Measurements from ENCODE around the gene PTPRN2.
A peak's percentile ranks its signal among the peaks of the same experiment; 100 is the strongest.

PTPRN2 gene

DNA sequence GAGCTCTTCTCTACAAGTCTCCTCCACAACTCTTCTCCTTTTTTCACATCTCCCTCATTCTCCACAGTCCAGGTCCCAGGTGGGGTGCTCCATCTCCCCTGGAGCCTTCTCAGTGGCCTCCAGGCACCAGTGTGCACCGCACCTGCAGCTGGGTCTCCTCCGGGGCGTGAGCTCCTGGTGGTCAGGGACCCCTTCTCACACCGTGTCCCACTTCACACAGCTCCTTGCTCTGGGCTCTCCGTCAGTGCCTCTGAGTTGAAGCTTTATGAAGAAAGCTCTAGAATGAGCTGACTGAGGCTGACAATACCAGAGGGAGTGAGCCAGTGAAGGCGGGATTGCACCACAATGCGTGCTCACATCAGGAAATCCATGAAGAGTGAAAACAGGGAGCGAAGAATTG, 960.6 kb downstream of the PTPRN2 start:
- DNase-seq: no peak

- DNase-seq: peak; percentile 9
These were observed 961.5 kb downstream of the PTPRN2 start for GRCh38 chr7:157625973-157626742.

GRCh38 chr7:157623556-157623955, 964.1 kb downstream of the PTPRN2 start:
- DNase-seq: no peak

GRCh38 chr7:157622408-157623205, 965.0 kb downstream of the PTPRN2 start:
- DNase-seq: no peak

DNA sequence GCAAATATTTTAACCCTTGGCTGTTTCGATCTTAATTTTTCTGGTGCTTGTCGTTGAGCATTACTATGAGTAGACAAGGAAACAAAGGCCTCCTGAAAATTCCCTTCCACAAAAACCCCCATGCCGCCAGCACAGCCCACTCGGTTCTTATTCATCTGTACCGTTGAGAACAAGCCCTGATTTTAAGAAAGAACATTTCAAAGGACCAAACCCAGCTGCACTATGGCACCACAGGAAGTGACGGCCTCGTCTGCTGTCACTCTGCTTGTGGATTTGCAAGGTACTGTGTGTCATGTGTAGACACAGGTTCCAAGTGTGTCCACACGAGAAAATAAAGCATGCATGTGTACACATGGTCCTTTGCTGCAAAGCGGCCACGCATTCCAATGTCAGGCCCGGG, 965.6 kb downstream of the PTPRN2 start:
- no peak for DNase-seq

DNA sequence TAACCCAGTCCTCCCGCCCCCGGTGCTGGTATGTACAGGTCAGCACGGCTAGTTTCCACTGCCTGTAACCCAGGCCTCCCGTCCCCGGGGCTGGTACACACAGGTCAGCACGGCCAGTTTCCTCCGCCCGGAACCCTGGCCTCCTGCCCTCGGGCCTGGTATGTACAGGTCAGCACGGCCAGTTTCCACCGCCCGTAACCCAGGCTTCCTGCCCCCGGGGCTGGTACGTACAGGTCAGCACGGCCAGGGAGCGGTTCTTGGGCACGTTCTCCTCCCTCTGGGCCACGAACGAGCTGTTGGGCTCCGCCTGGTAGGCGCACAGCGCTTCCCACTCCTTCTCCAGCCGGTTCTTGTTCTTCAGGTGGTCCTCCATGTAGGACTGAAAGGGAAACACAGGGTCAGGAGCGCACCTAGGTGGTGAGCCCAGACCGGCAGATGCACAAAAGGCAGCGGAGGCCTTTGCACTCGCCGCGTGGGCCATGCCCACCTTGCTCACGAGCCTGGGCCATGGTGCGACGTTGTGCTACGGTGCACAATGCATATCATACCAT, 966.4 kb downstream of the PTPRN2 start:
- DNase-seq: no peak

GRCh38 chr7:157620616-157621015, 967.0 kb downstream of the PTPRN2 start:
- DNase-seq: no peak

DNA sequence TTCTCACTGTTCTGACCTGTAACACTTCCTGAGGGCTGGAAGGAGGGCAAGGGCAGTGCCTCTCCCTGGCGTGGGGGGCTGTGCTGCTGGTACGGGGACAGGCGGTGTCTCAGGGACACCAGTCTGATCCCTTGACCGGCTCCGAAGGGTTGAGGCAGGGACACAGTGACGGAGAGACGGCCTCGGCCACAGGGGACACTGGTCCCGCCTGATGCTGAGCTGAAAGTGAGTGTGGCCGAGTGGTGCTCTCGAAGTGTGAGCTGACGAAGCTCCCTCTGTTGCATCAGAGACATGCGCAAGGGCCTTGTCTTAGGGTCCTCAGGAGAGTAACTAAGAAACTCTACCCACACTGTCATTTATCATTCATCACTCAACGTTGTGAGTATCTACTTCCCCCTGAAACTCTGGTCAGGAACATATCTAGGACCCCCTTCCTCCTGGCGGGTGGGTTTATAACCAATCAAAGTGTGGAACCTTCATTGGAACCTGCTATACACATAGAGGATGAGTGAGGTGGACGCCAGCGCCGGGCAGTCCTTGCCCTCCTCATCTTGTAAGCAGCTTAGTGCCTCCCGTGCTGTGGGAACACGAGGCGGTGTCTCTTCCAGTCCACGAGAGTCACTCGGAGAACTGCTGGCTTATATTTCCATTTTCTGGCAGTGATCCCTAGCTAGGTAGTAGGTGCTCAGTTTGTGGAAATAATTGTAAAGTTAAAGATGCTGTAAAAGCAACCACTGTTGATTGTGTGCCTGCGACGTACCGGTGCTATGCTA, 967.7 kb downstream of the PTPRN2 start:
- no peak for DNase-seq

- DNase-seq: no peak
These were observed 968.6 kb downstream of the PTPRN2 start for GRCh38 chr7:157618823-157619606.

- no peak for DNase-seq
These were observed 969.4 kb downstream of the PTPRN2 start for GRCh38 chr7:157618091-157618726.

GRCh38 chr7:157617401-157617800, 970.2 kb downstream of the PTPRN2 start:
- no peak for DNase-seq

DNA sequence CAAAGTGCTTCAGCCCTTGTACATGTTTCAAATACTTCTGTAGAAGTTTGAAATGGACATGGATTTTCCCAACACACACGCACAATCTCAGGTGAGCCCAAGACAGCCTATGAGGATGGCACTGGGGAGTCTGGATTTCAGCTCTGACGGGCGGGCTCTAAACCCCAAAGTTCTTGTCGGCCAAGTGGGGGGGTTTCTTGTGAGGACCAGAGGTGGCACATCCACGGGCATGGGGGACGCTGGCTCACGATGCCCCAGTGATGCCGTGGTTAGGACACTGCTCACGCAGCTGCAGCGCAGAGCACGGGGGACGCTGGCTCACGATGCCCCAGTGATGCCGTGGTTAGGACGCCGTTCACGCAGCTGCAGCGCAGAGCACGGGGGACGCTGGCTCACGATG, 970.7 kb downstream of the PTPRN2 start:
- no peak for DNase-seq

- DNase-seq: no peak
These were observed 971.2 kb downstream of the PTPRN2 start for GRCh38 chr7:157616426-157616825.

DNA sequence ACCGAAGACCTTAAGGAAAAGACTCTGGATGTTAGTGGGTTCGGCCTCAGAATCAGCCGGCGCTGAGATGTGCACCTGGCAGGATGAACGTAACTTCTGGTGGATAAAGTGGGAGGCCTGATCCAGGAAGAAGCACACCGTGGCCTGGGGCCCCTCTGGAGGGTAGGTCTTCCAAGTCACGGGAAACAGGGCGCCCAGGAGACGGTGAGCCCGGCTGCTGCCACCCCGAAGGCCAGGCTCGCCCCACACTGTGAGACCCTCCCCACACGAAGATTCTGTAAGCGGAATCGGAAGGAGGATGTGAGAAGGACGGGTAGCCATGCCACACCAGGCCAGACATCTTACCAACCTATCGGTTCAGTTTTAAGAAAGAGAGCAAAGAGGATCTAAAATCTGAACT, 971.8 kb downstream of the PTPRN2 start:
- no peak for DNase-seq

GRCh38 chr7:157615101-157615817, 972.4 kb downstream of the PTPRN2 start:
- no peak for DNase-seq

- no peak for DNase-seq
These were observed 973.1 kb downstream of the PTPRN2 start for GRCh38 chr7:157614457-157615020.

DNA sequence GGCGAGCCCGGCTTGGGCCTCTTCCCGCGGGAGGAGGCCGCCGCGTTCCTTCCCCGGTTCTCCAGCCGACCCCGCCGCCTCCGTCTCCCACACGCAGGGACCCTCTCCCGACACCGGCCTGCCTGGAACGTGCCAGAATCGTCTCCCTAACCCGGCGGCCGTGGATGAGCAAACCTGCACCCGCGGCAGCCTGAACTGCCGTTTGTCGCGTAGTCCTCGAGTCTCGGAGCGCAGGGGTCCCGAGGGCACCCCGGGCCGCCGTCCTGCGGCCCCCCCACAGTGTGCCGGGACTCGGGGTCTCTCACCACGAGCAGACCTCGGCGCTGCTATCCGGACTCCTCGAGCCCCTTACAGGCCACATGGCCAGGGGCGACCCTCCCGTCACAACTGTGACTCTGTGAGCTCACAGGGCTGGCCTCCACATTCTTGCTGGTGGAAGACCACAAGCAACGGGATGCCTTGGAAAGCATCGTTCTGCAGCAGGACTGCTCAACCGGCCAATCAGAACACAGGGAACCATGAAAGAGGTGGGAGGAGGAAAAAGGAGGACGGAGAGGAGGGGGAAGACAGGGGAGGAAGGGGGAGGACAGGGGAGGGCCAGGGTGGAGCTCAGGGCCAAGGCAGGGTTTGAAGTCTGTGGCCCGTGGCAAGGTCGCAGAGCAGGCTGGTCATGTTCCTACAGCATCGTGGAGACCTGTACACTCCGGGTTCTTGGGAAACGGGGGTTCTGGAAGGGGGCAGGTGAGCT, 973.9 kb downstream of the PTPRN2 start:
- DNase-seq: no peak

DNA sequence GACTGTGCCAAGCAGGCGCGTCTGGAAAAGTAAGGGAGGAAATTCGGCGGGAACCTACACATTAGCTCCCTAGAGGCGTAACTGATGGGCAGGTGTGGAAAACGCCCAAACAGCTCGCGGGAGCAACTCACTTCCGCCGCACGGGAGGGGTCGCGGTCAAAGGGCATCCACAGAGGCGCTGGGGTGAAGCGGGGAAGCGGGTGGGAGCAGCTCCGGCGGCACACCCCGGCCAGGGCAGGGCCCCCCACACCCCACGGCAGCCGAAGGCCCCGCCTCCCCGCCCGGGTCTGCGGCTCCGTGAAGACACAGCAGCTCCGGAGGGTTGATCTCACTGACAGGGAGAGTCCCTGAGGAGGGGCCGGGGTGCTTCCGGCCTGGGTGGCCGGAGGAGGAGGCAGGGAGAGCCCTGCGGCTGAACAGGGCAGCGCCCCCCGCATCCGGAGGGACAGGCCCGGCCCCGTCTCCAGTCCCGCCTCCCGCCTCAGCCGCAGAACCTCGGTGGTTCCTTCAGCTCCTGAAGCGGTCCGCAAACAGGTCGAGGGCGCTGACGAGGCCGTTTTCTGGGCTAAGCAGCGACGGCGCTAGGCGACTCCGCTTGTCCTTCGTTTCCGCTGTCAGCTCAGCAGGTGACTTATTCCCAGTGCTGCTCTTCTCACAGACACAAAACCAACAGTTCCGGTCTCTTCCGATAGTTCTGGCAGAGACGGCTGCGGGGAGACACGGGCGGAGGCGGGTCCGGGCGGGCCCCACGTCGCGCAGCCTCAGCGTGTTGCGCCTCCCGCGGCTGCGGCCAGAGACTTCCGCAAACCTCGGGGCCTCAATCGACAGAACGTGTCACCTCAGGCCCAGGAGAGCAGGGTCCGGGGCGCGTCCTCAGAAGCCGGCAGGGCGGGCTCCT, 974.7 kb downstream of the PTPRN2 start:
- DNase-seq: peak; percentile 52
